Ecto neural progenitor cell (in vitro differentiated cells): ENCODE results near the gene MYH7B.

ENCODE experiments used
- DNase-seq: peaks from one replicate; pipeline ENCODE4 v3.0.0-alpha.2; 2018; ENCODE audit warnings: low spot score

MYH7B gene

GRCh38 chr20:34977365-34978091, 21.9 kb downstream of the MYH7B start:
- no peak for DNase-seq

DNA sequence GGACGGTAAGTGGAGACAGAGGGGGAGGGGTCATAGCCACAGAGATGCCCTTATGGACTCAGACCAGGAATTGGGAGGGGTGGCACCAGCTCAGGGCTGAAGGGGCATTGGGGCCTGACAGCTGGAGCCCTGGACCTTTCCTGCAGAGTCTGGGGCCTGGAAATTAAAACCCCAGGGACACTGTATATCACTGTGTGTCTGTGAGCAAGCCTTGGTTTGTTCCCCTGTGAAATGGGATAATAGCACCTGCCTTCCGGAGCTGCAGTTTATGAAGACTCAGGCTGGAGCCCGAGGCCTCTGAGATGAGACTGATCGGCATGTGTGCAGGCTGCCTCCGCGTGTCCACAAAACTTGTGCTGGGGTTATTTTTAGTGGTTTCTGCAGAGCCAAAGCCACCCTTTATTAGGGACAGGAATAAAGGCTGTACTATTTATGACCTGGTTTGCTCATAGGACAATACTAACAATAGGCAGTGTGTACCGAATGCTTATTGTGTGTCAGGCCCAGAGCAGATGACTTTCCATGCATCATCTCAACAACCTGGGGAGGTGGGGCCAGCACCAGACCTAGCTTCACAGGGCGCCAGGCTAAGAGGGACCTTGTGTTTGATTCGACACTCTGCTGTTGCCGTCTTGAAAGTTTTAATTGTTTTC, 22.6 kb downstream of the MYH7B start:
- DNase-seq: no peak

DNA sequence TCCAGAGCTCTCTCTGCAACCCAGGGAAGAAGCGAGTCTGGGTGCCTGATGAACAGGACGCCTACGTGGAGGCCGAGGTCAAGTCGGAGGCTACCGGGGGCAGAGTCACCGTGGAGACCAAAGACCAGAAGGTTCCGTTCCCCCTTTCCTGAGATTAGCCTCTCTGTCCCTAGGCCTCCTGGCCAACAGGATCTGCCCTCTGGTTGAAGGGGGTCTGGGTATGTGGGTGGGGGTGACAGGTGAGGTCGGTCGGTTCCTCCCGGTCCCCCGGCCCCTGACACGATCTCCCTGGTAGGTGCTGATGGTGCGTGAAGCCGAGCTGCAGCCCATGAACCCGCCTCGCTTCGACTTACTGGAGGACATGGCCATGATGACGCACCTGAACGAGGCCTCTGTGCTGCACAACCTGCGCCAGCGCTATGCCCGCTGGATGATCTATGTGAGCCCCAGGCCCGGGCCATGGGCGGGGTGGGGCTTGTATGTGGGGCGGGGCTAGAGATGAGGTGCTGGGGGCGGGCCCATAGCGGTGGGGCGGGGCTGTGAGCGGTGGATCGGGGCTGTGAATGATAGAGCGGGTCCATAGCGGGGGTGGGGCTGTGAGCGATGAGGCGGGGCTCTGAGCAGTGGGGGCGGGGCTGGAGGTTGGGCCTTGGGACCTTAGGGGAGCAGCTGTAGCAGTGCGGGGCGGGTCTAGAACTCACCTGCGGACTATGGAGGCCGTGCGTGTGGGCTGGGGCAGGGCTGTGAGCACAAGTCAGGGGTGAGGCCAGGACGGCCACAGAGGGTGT, 23.9 kb downstream of the MYH7B start:
- DNase-seq: peak; percentile 69

DNA sequence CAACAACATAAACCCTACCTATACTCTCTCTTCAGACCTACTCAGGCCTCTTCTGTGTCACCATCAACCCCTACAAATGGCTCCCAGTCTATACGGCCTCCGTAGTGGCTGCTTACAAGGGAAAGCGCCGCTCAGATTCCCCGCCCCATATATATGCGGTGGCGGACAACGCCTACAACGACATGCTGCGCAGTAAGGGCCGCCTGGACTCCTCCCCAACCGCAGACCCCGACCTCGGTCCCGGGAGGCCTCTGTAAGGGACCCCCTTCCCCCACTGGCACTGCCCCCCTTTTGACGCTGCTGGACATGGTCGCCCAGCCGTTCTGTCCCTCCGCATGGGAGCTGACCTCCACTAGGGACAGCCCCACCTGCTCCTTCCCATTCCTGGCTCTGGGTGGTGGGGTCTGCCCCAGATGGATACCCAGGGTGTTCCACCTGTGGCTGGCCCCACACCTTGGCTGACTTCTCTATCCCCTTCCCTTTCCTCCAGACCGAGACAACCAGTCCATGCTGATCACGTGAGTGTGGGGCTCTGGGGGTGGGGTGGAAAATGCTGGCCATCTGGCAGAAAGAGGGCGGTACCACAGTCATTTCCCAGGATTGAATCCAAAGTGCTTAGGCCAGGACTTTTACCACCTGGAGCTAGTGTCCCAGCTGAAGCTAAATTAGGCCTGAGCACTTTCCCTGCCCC, 25.0 kb downstream of the MYH7B start:
- no peak for DNase-seq

- no peak for DNase-seq
Observed at GRCh38 chr20:34982270-34983088, 26.8 kb downstream of the MYH7B start.

- no peak for DNase-seq
Observed at GRCh38 chr20:34983089-34983820, 27.6 kb downstream of the MYH7B start.

DNA sequence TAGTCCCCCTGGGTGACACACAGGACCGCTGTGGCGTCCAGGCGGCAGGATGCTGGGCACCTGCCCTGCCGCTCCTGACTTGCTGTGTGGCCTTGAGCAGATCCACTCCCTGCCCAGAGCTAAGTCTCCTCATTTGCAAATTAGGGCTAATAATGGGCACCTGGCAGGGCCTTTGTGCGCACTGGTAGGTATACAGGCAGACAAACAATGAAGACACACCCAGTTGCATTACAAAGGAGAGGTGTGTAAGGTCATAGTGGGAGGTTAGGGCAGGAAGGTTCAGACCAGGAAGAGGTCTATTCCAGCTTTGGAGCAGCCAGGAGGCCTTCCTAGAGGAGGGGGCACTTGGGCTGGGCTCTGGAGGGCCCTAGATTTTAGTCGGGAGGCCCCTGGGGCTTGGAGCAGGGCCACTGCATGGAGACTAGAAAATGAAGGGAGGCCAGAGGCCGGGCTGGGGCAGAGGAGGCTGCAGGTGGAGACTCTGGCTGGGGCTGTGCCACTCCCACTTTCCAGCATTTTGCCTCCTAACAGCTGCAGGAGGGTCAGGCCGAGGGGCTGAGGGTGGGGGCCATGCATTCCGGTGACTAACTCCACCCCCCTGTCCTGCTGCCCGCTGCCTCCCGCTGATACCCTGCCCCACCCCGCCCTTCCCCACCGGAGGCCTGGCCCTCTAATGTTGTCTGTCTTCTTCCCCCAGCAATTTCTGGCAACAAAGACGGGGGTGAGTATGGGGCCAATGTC, 28.5 kb downstream of the MYH7B start:
- no peak for DNase-seq

- DNase-seq: no peak
Observed at GRCh38 chr20:34984756-34985261, 29.1 kb downstream of the MYH7B start.

- DNase-seq: no peak
Observed at GRCh38 chr20:34985461-34986310, 30.0 kb downstream of the MYH7B start.

GRCh38 chr20:34986311-34987287, 30.9 kb downstream of the MYH7B start:
- no peak for DNase-seq

GRCh38 chr20:34987288-34988190, 31.9 kb downstream of the MYH7B start:
- no peak for DNase-seq

GRCh38 chr20:34988191-34988540, 32.5 kb downstream of the MYH7B start:
- no peak for DNase-seq

- no peak for DNase-seq
Observed at GRCh38 chr20:34989118-34989517, 33.5 kb downstream of the MYH7B start.

DNA sequence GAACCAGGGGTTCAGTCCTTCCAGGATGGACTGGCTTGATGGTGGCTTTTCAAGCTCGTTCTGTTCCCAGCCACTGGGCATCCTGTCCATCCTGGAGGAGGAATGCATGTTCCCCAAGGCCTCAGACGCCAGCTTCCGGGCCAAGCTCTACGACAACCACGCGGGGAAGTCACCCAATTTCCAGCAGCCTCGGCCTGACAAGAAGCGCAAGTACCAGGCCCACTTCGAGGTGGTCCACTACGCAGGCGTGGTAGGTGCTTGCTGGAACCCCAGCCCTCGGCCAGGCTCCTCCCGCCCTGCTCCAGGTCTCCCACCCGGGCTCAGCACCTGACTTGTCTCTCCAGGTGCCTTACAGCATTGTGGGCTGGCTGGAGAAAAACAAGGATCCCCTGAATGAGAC, 34.0 kb downstream of the MYH7B start:
- DNase-seq: no peak

DNA sequence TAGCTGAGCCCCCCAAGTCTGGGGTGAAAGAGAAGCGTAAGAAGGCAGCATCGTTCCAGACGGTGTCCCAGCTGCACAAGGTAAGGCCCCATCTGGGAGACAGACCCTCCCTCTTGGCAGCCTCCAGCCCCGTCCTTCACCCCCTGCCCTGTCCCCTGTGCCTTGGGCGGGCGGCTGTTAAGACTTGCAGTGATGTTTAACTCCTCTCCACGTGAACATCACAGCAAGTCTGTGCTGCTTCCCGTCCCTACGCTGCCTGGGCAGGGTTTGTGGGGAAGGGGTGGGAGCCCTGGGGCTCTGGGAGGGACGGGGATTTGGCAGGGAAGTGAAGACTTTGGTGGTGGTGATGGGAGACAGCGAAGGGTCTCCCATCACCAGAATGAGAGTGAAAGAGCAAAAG, 34.6 kb downstream of the MYH7B start:
- no peak for DNase-seq

- no peak for DNase-seq
Observed at GRCh38 chr20:34990661-34991214, 35.1 kb downstream of the MYH7B start.
